HepG2 (cell line): ENCODE data around the gene EPHB6. TPM values are rescaled to one million over a fixed set of nuclear protein-coding genes. Genes with fewer than 3 reads are reported as not detected.

ENCODE experiments used
- ATAC-seq: fragments of 200-7000 bp; cut with Tn5 transposase; 3 replicates; pipeline ENCODE4 v1.9.1; 2020; ENCODE audit warnings: mild to moderate bottlenecking, moderate library complexity
- BruUV-seq: library from RNA; stranded (reverse); fragments of 400-500 nt; replicated peaks from 2 replicates; lab custom pipeline; 2021; lab: Mats Ljungman, UMichigan
- CTCF ChIA-PET: fragments of 300-600 bp; formaldehyde crosslinking; extraction: SDS; loops from one replicate; lab custom pipeline; 2021; ENCODE audit warnings: low total read pairs, inconsistent platforms, low intra/inter-chr PET ratio; lab: Yijun Ruan, JAX
- POLR2A ChIA-PET: fragments of 350-600 bp; sonication (Branson Sonifier 250); formaldehyde crosslinking; loops from one replicate; lab custom pipeline; 2020; ENCODE audit warnings: antibody characterized with exemption, inconsistent platforms; lab: Yijun Ruan, JAX
- DNase-seq: peaks from one replicate; pipeline ENCODE4 v3.0.0-alpha.2; 2015; ENCODE audit warnings: low spot score
- FAIRE-seq: peaks from 3 replicates; lab custom pipeline; 2011; peaks lifted over from hg19 to GRCh38; lab: Jason Lieb, UNC
- H2AFZ ChIP-seq: one replicate; pipeline ENCODE4 v1.6.1; 2011; ENCODE audit warnings: low read length, inconsistent platforms
- H3K27ac ChIP-seq: fragments of 300-600 bp; 3 replicates; pipeline ENCODE4 v1.8.0; 2011; ENCODE audit warnings: mixed run types, mild to moderate bottlenecking, mixed read lengths, low read length, inconsistent platforms; ENCODE audit not compliant: insufficient read depth; ENCODE audit errors: extremely low read length
- H3K27me3 ChIP-seq, 2 experiments: fragments of 200-600 bp in 1 of 2; 2 replicates in 1 of 2; 3 replicates in 1 of 2; pipeline versions ENCODE4 v1.6.0 to v1.8.0; 2011; ENCODE audit warnings: low read length in 2 of 2, mild to moderate bottlenecking in 2 of 2, moderate library complexity in 2 of 2, inconsistent platforms in 1 of 2; ENCODE audit not compliant: insufficient read depth in 2 of 2, control insufficient read depth in 1 of 2
- H3K36me3 ChIP-seq, 2 experiments: fragments of 200-600 bp in 1 of 2; replicated peaks in 1 of 2; 2 replicates in 1 of 2; 3 replicates in 1 of 2; pipeline versions ENCODE4 v1.5.1 to v1.8.0; 2011; ENCODE audit warnings: low read length in 2 of 2, inconsistent platforms in 1 of 2; ENCODE audit not compliant: insufficient read depth in 2 of 2, control insufficient read depth in 1 of 2
- H3K4me1 ChIP-seq: 2 replicates; pipeline ENCODE4 v1.5.1; 2012; ENCODE audit warnings: low read length, inconsistent platforms; ENCODE audit not compliant: insufficient read depth
- H3K4me2 ChIP-seq: 2 replicates; pipeline ENCODE4 v1.6.0; 2011; ENCODE audit warnings: low read depth, low read length, inconsistent platforms
- H3K4me3 ChIP-seq, 3 experiments: fragments of 200-600 bp in 1 of 3; sonication (generic), shearing (Covaris generic) in 1 of 3; replicated peaks in 1 of 3; 2 replicates each; pipeline ENCODE4 v1.5.1; 2011 to 2016; ENCODE audit warnings: low read length in 3 of 3, inconsistent platforms in 2 of 3, low read depth in 2 of 3, mild to moderate bottlenecking in 2 of 3, control low read depth in 1 of 3, mixed read lengths in 1 of 3; ENCODE audit not compliant: insufficient read depth in 1 of 3
- H3K79me2 ChIP-seq: one replicate; pipeline ENCODE4 v1.6.1; 2011; ENCODE audit warnings: low read length, inconsistent platforms; ENCODE audit not compliant: insufficient read depth
- H3K9ac ChIP-seq: 2 replicates; pipeline ENCODE4 v1.6.0; 2011; ENCODE audit warnings: mild to moderate bottlenecking, low read depth, low read length, inconsistent platforms; ENCODE audit not compliant: insufficient read depth
- H3K9me3 ChIP-seq: 2 replicates; pipeline ENCODE4 v1.5.1; 2012; ENCODE audit warnings: mild to moderate bottlenecking, low read length
- H4K20me1 ChIP-seq: 2 replicates; pipeline ENCODE4 v1.6.0; 2011; ENCODE audit warnings: inconsistent platforms, mild to moderate bottlenecking, low read length, moderate library complexity; ENCODE audit not compliant: insufficient read depth
- ISX ChIP-seq: sonication (generic); formaldehyde crosslinking; conservative IDR thresholded peaks from 2 replicates; pipeline ENCODE4 v1.5.0; 2020; ENCODE audit warnings: missing genetic modification reagents
- WGBS: methylation state at CpG from one replicate; pipeline ENCODE4 v1.1.6; 2017; ENCODE audit warnings: low lambda C conversion rate; 5-methylcytosine and 5-hydroxymethylcytosine counted together
- in situ Hi-C: cut with HindIII; loops from 2 replicates; pipeline ENCODE4 v1.10.0; 2017; ENCODE audit warnings: low pct_unique_long_range_greater_than_20kb; ENCODE audit not compliant: extremely low pct_ligation_motif_present
- intact Hi-C: fragments of 100-400 bp; cut with micrococcal nuclease; formaldehyde crosslinking; loops from one replicate; pipeline ENCODE4 v1.10.0; 2022; ENCODE audit not compliant: unreplicated experiment
- polyA plus RNA-seq, 8 experiments: library from polyadenylated mRNA; depleted of rRNA in 3 of 8; stranded (reverse) in 7 of 8; unstranded in 1 of 8; fragments of >200 nt; fragmentation: Illumina TruSeq in 4 of 8; extraction: Trizol in 4 of 8; gene quantifications; 2 replicates each; pipeline versions ENCODE4 v1.2.1 to v1.2.3, GENCODE V29; 2011 to 2016; ENCODE audit warnings: low read depth in 4 of 8, missing spikeins in 1 of 8, mixed read lengths in 1 of 8; ENCODE audit not compliant: insufficient read depth in 1 of 8
- total RNA-seq, 5 experiments: library from RNA; depleted of rRNA; stranded (reverse); fragments of >200 nt; fragmentation: Illumina TruSeq; extraction: Trizol; gene quantifications; 2 replicates each; pipeline ENCODE4 v1.2.3, GENCODE V29; 2016; ENCODE audit warnings: low read depth in 1 of 5
- TF ChIP-seq, protein P1 (sequence below): sonication (generic); formaldehyde crosslinking; IDR thresholded peaks from 2 replicates; pipeline ENCODE4 v1.4.0; 2020; ENCODE audit warnings: missing genetic modification reagents
- TF ChIP-seq, protein P2 (sequence below): sonication (generic); formaldehyde crosslinking; IDR thresholded peaks from 2 replicates; pipeline ENCODE4 v1.9.0; 2022; ENCODE audit warnings: low read depth, missing genetic modification reagents

Gene EPHB6
- total and polyA plus RNA-seq, 2 of the 13 experiments (the other 11 are each of a cell fraction or from before 2014, with no cell fraction given) = not detected

DNA sequence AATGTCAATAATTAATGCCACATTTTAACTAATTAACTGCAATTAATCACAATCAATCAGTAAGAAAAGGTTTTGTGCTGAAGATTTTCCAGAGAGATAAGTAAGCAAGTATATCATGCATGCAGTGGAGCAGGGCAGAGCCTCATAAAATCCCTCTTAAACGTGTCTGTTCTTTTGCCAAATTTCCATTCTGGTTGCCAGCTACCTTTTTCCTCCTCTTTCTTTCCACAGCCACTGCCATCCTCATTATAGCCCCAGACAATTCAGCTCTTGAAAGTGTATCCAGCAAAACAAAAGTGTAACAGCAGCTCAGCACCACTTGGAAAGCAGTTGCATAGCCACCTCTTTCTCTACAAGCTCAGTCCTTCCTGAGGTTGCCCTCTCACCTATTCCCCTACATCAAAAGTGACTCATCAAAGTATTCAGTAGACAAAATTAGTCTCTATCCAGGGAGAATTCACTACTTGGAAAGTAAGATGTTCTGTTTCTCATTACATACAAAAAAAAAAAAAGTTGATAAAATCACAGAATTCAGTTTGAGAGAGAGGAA, 26.9 kb upstream of the EPHB6 start:
- Histone ChIP-seq H3K27me3 (no peaks in the 10 kb centered on the region), H3K4me1 (no peaks in the 10 kb centered on the region), H3K36me3 (no peaks in the 10 kb centered on the region), H2AFZ (no peak overlapping the region), H3K27ac (no peak overlapping the region), H4K20me1 (no peaks in the 10 kb centered on the region), H3K9ac (no peak overlapping the region), H3K79me2 (no peaks in the 10 kb centered on the region), H3K9me3 (no peaks in the 10 kb centered on the region), H3K4me3 (no peak overlapping the region), H3K4me2 (no peak overlapping the region)
- no peak for TF ChIP-seq ISX
- TF ChIP-seq, protein P1, sequence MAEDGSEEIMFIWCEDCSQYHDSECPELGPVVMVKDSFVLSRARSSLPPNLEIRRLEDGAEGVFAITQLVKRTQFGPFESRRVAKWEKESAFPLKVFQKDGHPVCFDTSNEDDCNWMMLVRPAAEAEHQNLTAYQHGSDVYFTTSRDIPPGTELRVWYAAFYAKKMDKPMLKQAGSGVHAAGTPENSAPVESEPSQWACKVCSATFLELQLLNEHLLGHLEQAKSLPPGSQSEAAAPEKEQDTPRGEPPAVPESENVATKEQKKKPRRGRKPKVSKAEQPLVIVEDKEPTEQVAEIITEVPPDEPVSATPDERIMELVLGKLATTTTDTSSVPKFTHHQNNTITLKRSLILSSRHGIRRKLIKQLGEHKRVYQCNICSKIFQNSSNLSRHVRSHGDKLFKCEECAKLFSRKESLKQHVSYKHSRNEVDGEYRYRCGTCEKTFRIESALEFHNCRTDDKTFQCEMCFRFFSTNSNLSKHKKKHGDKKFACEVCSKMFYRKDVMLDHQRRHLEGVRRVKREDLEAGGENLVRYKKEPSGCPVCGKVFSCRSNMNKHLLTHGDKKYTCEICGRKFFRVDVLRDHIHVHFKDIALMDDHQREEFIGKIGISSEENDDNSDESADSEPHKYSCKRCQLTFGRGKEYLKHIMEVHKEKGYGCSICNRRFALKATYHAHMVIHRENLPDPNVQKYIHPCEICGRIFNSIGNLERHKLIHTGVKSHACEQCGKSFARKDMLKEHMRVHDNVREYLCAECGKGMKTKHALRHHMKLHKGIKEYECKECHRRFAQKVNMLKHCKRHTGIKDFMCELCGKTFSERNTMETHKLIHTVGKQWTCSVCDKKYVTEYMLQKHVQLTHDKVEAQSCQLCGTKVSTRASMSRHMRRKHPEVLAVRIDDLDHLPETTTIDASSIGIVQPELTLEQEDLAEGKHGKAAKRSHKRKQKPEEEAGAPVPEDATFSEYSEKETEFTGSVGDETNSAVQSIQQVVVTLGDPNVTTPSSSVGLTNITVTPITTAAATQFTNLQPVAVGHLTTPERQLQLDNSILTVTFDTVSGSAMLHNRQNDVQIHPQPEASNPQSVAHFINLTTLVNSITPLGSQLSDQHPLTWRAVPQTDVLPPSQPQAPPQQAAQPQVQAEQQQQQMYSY = no peak
- TF ChIP-seq, protein P2, sequence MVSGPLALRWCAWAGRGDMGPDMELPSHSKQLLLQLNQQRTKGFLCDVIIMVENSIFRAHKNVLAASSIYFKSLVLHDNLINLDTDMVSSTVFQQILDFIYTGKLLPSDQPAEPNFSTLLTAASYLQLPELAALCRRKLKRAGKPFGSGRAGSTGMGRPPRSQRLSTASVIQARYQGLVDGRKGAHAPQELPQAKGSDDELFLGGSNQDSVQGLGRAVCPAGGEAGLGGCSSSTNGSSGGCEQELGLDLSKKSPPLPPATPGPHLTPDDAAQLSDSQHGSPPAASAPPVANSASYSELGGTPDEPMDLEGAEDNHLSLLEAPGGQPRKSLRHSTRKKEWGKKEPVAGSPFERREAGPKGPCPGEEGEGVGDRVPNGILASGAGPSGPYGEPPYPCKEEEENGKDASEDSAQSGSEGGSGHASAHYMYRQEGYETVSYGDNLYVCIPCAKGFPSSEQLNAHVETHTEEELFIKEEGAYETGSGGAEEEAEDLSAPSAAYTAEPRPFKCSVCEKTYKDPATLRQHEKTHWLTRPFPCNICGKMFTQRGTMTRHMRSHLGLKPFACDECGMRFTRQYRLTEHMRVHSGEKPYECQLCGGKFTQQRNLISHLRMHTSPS = no peak
- POLR2A ChIA-PET = no interaction called here
- FAIRE-seq (no peak), ATAC-seq (no peak), DNase-seq (no peak)
- intact Hi-C loops (no loop called here), in situ Hi-C loops (no loop called here)
- BruUV-seq = no TSS peak
- CTCF ChIA-PET = no interaction called here
- WGBS = 0% methylated on average over 1 of the region's 1 CpG
